ENCODE data around the gene PTPRC.
"Not testable (repeated sequence)": the region's sequence is repeated elsewhere in the genome, so short reads cannot be mapped to it uniquely, and the experiment has no call there.

The PTPRC gene
- 1,458 to 2,182 reads per million in 2 donors for total RNA-seq

GRCh38 chr1:198638894-198639635 is at the start of gene PTPRC:
Gene PTPRC, plus strand, starts transcription at chr1:198639040. Its CDS starts 229 bp downstream, at chr1:198639269.
- no peak for DNase-seq

- no peak for DNase-seq
These were observed 48.4 kb upstream of the PTPRC start for GRCh38 chr1:198590454-198590853.

GRCh38 chr1:198595765-198596164 is 43.1 kb upstream of the PTPRC start:
- DNase-seq = no peak

GRCh38 chr1:198597690-198598430 is 41.0 kb upstream of the PTPRC start:
- DNase-seq = no peak

GRCh38 chr1:198598796-198599321 is 40.0 kb upstream of the PTPRC start:
- no peak for DNase-seq

- no peak for DNase-seq
These were observed 39.1 kb upstream of the PTPRC start for GRCh38 chr1:198599749-198600148.

- no peak for DNase-seq
These were observed 37.9 kb upstream of the PTPRC start for GRCh38 chr1:198600906-198601305.

GRCh38 chr1:198601310-198601709 is 37.5 kb upstream of the PTPRC start:
- not testable (repeated sequence) for DNase-seq

- no peak for DNase-seq
These were observed 36.6 kb upstream of the PTPRC start for GRCh38 chr1:198601936-198602889.

- no peak for DNase-seq
These were observed 33.9 kb upstream of the PTPRC start for GRCh38 chr1:198604975-198605374.

- DNase-seq = no peak
These were observed 33.4 kb upstream of the PTPRC start for GRCh38 chr1:198605406-198605805.

GRCh38 chr1:198606020-198606438 is 32.8 kb upstream of the PTPRC start:
- DNase-seq = no peak

- DNase-seq = no peak
These were observed 31.1 kb upstream of the PTPRC start for GRCh38 chr1:198607714-198608113.

- no peak for DNase-seq
These were observed 28.5 kb upstream of the PTPRC start for GRCh38 chr1:198610362-198610761.

GRCh38 chr1:198611219-198611618 is 27.6 kb upstream of the PTPRC start:
- no peak for DNase-seq

- DNase-seq = no peak
These were observed 26.2 kb upstream of the PTPRC start for GRCh38 chr1:198612471-198613260.

GRCh38 chr1:198617406-198617805 is 21.4 kb upstream of the PTPRC start:
- DNase-seq = no peak

- DNase-seq = no peak
These were observed 19.3 kb upstream of the PTPRC start for GRCh38 chr1:198619375-198620140.

- no peak for DNase-seq
These were observed 18.6 kb upstream of the PTPRC start for GRCh38 chr1:198620218-198620617.

GRCh38 chr1:198620951-198621824 is 17.7 kb upstream of the PTPRC start:
- peak; percentile 55 for DNase-seq
